Coronary artery (tissue), 2 donors: ENCODE data around the gene PNCK.

ENCODE experiments used
- DNase-seq: peaks from one replicate; pipeline ENCODE4 v3.0.0-alpha.2; 2017; ENCODE audit warnings: low spot score
- H3K27ac ChIP-seq, 2 donors: fragments of 200-600 bp; sonication (generic); one replicate each; pipeline ENCODE4 v1.5.1; 2016 to 2019
- H3K4me3 ChIP-seq: fragments of 200-600 bp; sonication (generic); 2 replicates; pipeline ENCODE4 v1.5.1; 2016; ENCODE audit warnings: mild to moderate bottlenecking, moderate library complexity
- CTCF ChIP-seq: fragments of 200-600 bp; sonication (generic); IDR thresholded peaks from one replicate; pipeline ENCODE4 v1.5.1; 2019; ENCODE audit warnings: antibody characterized with exemption

The PNCK gene

DNA sequence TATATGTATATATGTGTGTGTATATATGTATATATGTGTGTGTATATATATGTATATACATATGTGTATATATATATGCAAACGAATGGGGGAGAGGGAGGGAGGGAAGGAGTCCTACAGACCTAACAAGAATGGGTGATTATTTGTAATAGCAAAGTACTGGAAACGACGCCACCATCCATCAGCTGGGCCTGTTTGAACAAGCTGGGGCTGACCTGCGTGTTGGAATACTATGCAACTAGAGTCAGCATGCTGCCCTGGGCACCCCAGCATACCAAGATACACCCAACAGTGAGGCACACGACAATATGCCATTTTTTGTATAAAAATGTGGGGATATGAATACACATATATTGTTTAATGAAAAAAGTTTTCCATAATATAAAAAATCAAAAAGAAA, 53.0 kb downstream of the PNCK start:
- TF ChIP-seq CTCF, result no peak
- DNase-seq, result no peak
- no peak overlapping the region for H3K27ac ChIP-seq
- no peak overlapping the region for H3K4me3 ChIP-seq
